Superior temporal gyrus (tissue), 1 donor: Measurements from ENCODE around the gene RTN4.

Experiments used
- DNase-seq: peaks from one replicate; pipeline ENCODE4 v3.0.0-alpha.2; 2016; ENCODE audit errors: extremely low spot score

The RTN4 gene

GRCh38 chr2:55038428-55038827 lies 11.8 kb downstream of the RTN4 start:
- DNase-seq, result no peak

- no peak for DNase-seq
Observed at GRCh38 chr2:55035716-55036115, 14.5 kb downstream of the RTN4 start.

DNA sequence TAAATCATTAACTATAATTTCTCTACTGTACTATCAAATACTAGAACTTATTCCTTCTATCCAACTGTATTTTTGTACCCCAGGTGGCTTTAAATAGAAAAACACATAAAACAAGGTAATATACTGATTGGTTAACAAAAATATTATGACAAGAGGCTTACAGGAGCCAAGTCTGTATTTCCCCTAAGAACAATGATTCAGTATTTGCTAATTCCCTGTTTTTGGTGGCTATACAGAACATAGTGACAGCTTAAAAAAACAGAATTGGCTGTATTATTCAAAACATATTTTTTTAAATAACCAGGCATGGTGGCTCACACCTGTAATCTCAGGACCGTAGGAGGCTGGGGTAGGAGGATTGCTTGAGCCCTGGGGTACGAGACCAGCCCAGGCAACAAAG lies 16.3 kb downstream of the RTN4 start:
- DNase-seq, result no peak

GRCh38 chr2:55033076-55033742 lies 17.0 kb downstream of the RTN4 start:
- no peak for DNase-seq

DNA sequence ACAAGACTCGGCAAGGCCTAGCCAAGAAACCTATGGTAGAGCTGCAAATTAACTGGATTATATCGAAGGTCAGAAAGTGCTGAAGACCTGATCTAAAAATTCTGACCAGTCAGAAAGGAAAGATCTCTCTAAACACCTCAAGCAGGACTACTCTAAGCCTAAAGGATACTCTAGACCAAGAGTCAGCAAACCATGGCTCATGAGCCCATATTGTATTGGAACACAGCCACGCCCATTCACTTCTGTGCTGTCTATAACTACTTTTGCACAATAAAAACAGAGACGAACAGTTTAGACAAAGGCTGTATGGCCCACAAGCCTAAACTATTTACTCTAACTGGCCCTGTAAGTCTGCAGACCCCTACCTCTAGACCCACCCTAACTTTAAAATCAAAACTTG lies 18.7 kb downstream of the RTN4 start:
- no peak for DNase-seq

GRCh38 chr2:55030766-55031165 lies 19.5 kb downstream of the RTN4 start:
- no peak for DNase-seq

DNA sequence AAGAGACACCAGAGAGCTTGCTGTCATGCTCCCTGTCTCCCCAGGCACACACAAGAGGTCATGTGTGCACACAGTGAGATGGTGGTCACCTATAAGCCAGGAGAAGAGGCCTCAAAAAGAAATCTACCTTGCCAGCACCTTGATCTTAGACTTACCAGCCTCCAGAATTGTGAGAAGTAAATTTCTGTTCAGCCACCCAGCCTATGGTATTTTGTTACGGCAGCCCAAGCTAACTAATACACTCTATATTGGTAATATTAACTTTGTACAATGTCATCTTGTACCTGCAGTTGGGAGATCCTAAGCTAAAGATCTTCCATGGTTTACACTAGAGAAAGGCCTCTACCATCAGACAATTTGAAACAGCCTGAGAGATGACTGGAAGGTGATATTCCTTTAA lies 21.2 kb downstream of the RTN4 start:
- no peak for DNase-seq

DNA sequence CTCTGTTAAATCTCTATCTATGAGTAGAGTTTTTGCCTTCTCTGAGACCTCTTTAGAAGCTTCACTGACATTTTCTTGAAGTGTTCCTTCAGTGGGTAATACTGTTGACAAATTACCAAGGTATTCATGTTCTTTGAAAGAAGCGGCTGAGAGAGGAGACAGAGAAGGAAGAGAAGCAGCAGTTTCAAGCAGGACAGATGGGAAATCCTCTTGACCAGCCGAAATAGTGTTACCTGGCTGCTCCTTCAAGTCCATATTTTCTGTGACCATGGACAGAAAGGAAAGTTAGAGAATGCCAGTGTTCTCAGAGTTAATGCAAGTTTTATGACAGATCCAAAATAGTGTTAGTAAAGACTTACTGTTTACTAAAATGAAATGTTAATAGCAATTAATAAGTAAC lies 23.0 kb downstream of the RTN4 start:
- peak; percentile 20 for DNase-seq

- peak; percentile 65 for DNase-seq
Observed at GRCh38 chr2:55026202-55026601, 24.0 kb downstream of the RTN4 start.

DNA sequence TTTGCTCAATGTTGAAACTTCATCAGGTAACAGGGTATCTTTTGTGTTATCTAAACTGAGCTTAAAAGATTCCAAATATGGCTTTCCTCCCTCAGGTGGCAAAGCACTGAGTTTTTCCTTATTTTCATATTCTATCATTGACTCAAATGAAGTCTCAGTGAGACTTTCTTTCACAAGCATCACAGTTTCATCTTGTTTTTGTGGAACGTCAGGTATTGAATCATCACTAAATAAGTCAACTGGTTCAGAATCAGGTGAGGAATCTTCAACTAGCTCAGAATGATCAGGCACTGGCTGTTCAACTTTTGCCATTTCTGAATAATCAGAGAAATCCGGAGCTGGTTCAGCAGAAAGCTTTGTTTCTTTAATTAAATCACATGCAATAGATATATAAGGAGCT lies 24.6 kb downstream of the RTN4 start:
- DNase-seq, result peak; percentile 33

DNA sequence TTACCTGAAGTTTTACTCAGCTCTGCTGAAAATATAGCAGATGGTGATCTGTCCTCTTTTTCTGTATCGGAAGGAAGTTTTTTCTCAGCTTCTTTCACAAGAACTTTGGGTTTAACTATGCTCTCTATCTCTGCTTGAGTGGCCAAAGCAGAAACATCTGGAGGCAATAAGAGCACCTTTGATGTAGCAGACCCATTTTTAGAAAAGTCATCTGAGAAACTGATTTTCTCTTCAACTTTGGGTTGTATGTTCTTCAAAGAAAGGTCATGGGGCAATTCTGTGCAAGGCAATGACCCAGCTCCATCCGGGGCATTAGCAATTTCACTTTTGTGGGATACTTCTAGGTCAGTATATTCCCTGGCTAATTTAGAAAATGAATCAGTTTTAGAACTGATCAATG lies 25.2 kb downstream of the RTN4 start:
- DNase-seq, result no peak

GRCh38 chr2:55022476-55022875 lies 27.8 kb downstream of the RTN4 start:
- DNase-seq, result no peak

GRCh38 chr2:55019526-55020258 lies 30.6 kb downstream of the RTN4 start:
- peak; percentile 23 for DNase-seq

- no peak for DNase-seq
Observed at GRCh38 chr2:55018619-55019018, 31.6 kb downstream of the RTN4 start.

DNA sequence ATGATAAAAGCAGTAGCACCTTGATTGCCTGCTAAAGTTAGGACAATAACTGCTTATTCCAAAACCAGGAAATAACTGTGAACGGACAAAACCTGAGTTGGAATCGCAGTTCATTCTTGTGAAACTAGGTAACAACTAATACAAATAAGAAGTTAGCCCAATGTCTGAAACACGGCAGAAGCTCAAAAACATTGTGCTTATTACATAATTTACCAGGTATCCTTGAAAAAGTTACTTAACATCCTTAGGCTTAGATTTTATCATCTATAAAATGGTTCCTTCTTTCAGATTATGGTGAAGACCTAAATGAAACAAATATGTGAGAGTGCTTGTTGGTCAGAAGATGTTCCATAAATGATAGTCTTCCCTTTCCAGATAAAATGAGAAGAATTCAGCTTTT lies 32.4 kb downstream of the RTN4 start:
- no peak for DNase-seq

DNA sequence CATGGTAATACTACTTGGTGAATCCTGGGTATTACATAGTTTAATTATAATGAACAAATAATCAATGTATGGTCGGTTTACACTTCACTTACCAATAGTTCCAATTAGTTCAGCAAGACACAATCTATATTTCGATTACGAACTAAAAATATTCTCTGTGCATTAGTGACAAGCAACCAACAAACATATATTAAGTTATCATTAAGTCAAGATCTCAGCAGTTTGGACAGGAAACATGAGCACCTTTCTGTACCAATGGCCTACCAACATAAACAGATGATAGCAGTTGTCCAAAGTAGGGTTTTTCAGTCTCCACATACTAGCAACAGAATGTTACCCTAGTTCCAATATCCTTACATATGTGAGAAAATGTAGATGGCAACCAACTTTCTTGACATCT lies 32.8 kb downstream of the RTN4 start:
- no peak for DNase-seq

DNA sequence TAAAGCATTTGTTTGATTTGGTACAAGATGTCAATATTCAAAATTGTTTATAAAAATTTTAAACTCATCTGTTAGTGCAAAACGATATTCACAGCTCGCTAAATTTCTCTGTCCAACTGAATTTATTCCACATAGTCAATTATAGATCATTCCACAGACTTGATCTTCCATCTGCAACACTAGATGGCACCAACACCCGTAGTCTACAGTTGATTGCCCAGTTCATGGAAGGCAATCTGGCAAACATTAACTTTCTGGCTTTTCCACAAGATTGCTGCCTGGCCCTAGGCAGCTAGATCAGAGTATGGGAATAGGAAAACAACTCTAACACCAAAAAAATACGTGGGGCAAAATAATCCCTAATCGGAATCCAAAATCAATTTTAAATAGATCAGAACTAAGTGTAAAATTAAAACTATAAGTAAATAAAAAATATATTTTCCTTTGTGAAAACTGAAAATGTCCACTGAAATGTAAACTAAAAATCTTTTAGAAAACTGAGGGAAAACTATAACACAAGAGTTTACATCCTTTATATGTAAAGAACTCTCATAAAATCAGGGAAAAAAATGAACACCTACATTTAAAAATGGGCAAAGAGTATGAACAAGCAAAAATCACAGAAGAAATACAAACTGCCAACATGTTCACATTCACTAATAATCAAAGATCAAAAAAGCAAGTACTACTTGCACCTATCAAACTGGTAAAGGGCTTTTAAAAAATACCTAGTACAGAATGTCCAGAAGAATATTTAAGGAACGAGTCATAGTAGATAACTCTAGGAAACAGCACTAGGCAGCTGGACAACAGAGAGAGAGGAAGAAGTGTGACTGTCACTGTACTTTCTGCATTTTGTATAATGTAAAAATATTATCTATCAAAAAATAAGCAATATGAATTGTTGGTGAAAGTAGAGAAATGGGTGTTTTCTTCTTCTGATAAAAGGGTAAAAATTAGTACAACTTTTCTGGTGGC lies 35.0 kb downstream of the RTN4 start:
- peak; percentile 92 for DNase-seq

- no peak for DNase-seq
Observed at GRCh38 chr2:55013936-55014335, 36.3 kb downstream of the RTN4 start.

GRCh38 chr2:55012672-55013484 lies 37.4 kb downstream of the RTN4 start:
- peak; percentile 39 for DNase-seq

DNA sequence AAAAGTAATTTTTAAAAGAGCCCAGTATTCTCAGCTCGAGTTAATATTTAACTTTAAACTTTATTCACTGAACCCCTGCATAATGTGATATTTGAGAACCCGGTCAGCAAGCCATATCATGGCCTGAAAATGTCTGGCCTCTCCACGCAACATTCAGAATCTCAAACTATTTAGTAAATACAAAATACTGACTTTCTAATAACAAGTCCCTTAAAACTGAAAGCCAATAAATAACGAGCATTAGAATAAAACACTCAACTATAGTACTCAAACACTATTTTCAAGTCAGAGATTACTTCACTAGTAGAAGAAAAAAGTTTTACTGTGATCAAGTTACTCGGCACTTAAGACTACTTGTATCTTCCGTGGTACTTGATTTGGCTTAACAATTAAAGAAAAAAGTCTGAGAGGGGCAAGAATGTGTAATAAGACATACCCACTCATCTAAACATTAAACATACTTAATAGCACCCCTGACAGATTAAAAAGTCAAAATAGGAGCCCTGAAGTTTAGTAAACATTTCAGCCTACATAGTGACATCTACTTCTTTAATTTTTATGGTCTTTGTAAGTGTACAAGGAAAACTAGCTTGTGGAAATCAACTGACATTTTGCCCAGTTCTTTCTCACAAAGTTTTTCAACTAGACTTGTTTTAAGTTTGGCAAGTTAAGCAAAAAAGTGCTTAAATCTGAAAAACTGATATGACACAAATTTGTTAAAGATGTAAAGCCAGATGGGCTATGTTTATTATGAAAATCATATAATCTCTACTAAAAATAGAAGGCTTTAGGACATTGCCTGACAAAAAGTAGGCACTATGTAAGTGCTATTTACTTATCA lies 38.2 kb downstream of the RTN4 start:
- peak; percentile 45 for DNase-seq

- DNase-seq, result peak; percentile 12
Observed at GRCh38 chr2:55010915-55011314, 39.3 kb downstream of the RTN4 start.
